Measurements from ENCODE around the gene PGAP6. TPM values are rescaled to one million over a fixed set of nuclear protein-coding genes. Genes with fewer than 3 reads are reported as not detected.

Gene PGAP6
- total and polyA plus RNA-seq, 2 of the 13 experiments (the other 11 are each of a cell fraction or from before 2014, with no cell fraction given) = 52.7 to 136 TPM

DNA sequence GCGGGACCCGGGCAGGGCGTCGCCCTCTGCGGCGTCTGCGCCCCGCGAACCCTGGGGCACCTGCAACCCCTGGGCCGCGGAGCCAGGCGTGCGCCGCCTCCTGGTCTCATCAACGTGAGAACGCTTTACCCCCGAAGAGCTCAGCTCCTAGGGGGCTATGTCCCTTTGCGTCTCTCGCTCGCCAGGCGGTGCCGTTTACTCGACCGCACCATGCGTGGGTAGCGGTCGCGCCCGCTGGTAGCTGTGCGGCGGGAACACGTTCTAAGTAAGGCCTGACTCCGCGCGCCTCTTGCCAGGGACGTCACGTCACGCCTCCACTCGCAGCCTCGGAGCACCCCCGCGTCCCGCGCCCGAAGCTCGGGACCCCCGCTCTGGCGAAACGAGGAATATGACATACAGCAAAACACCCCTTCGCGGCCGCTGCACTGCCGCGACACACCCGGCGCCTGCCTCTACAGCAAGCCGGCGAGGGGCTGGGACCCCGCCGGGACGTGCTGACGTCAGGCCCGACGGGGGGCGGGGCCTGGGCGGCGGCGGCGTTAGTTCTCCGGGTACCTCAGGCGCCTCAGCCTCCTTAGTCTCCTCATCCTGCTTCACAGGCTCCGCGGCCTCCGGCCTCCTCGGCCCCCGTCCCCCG lies 43.4 kb upstream of the PGAP6 start, which contains the start of gene RAB11FIP3 (continued):
- TF ChIP-seq DMTF1 (CRISPR knock-in tag; IDR thresholded peaks at IDR 0.05) (0 out of 2 replicates have a peak, but pooled peaks have one; percentile 33), ZKSCAN8 (CRISPR knock-in tag; IDR thresholded peaks at IDR 0.05; ENCODE audit: borderline replicate concordance) (no peak), ZNF780A (CRISPR knock-in tag; IDR thresholded peaks at IDR 0.05) (no peak), SOX6 (IDR thresholded peaks at IDR 0.05) (no peak), SOX6 (CRISPR knock-in tag; IDR thresholded peaks at IDR 0.05) (no peak; the same call in 1 of the 2 replicates), ZNF75D (CRISPR knock-in tag; IDR thresholded peaks at IDR 0.05; ENCODE audit: borderline replicate concordance) (0 out of 2 replicates have a peak, but pooled peaks have one; percentile 30), SALL2 (CRISPR knock-in tag; IDR thresholded peaks at IDR 0.05) (peak; percentile 81; the same call in 1 of the 2 replicates), ZNF160 (CRISPR knock-in tag; IDR thresholded peaks at IDR 0.05) (peak; percentile 63; the same call in 1 of the 2 replicates), CERS6 (CRISPR knock-in tag; IDR thresholded peaks at IDR 0.05) (0 out of 2 replicates have a peak, but pooled peaks have one; percentile 16), E2F1 (CRISPR knock-in tag; IDR thresholded peaks at IDR 0.05) (peak; percentile 38; the same call in 1 of the 2 replicates), ZBTB7B (CRISPR knock-in tag; IDR thresholded peaks at IDR 0.05) (peak; percentile 70), HMG20B (CRISPR knock-in tag; conservative IDR thresholded peaks at IDR 0.05) (no peak), ZNF777 (CRISPR knock-in tag; IDR thresholded peaks at IDR 0.05) (peak; percentile 84), RBFOX2 (IDR thresholded peaks at IDR 0.05; ENCODE audit: low read depth, low read length) (peak; percentile 85), KDM5A (IDR thresholded peaks at IDR 0.05; ENCODE audit: borderline replicate concordance, low read length) (no peak), ZNF577 (CRISPR knock-in tag; IDR thresholded peaks at IDR 0.05; ENCODE audit: borderline replicate concordance, low read depth) (no peak), ZNF766 (CRISPR knock-in tag; IDR thresholded peaks at IDR 0.05; ENCODE audit: borderline replicate concordance) (peak; percentile 95), ZSCAN31 (CRISPR knock-in tag; IDR thresholded peaks at IDR 0.05; ENCODE audit: low read depth) (peak; percentile 65)
- TF ChIP-seq, protein P1, sequence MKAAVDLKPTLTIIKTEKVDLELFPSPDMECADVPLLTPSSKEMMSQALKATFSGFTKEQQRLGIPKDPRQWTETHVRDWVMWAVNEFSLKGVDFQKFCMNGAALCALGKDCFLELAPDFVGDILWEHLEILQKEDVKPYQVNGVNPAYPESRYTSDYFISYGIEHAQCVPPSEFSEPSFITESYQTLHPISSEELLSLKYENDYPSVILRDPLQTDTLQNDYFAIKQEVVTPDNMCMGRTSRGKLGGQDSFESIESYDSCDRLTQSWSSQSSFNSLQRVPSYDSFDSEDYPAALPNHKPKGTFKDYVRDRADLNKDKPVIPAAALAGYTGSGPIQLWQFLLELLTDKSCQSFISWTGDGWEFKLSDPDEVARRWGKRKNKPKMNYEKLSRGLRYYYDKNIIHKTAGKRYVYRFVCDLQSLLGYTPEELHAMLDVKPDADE (CRISPR knock-in tag; IDR thresholded peaks at IDR 0.05) = 0 out of 2 replicates have a peak, but pooled peaks have one; percentile 49
- TF ChIP-seq, protein P2, sequence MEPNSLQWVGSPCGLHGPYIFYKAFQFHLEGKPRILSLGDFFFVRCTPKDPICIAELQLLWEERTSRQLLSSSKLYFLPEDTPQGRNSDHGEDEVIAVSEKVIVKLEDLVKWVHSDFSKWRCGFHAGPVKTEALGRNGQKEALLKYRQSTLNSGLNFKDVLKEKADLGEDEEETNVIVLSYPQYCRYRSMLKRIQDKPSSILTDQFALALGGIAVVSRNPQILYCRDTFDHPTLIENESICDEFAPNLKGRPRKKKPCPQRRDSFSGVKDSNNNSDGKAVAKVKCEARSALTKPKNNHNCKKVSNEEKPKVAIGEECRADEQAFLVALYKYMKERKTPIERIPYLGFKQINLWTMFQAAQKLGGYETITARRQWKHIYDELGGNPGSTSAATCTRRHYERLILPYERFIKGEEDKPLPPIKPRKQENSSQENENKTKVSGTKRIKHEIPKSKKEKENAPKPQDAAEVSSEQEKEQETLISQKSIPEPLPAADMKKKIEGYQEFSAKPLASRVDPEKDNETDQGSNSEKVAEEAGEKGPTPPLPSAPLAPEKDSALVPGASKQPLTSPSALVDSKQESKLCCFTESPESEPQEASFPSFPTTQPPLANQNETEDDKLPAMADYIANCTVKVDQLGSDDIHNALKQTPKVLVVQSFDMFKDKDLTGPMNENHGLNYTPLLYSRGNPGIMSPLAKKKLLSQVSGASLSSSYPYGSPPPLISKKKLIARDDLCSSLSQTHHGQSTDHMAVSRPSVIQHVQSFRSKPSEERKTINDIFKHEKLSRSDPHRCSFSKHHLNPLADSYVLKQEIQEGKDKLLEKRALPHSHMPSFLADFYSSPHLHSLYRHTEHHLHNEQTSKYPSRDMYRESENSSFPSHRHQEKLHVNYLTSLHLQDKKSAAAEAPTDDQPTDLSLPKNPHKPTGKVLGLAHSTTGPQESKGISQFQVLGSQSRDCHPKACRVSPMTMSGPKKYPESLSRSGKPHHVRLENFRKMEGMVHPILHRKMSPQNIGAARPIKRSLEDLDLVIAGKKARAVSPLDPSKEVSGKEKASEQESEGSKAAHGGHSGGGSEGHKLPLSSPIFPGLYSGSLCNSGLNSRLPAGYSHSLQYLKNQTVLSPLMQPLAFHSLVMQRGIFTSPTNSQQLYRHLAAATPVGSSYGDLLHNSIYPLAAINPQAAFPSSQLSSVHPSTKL (CRISPR knock-in tag; IDR thresholded peaks at IDR 0.05) = 0 out of 2 replicates have a peak, but pooled peaks have one; percentile 11
